ENCODE data around the gene MYCT1.

GRCh38 chr6:152680879-152681517, 16.7 kb upstream of the MYCT1 start:
- TF ChIP-seq CTCF (IDR thresholded peaks at IDR 0.05; ENCODE audit: poor library complexity) (no peak), EZH2 (IDR thresholded peaks at IDR 0.05; ENCODE audit: borderline replicate concordance) (no peak)
